Suprapubic skin (tissue), 4 donors: ENCODE data around the gene KIF4A. TPM values are rescaled to one million over a fixed set of nuclear protein-coding genes. Genes with fewer than 3 reads are reported as not detected.

Experiments
- DNase-seq, 2 donors: peaks; one replicate each; pipeline ENCODE4 v3.0.0-alpha.2; 2019; ENCODE audit warnings: low spot score in 2 of 2
- H3K27ac ChIP-seq: fragments of 200-600 bp; sonication (generic); one replicate; pipeline ENCODE4 v1.5.1; 2019
- H3K27me3 ChIP-seq: fragments of 200-600 bp; sonication (generic); one replicate; pipeline ENCODE4 v1.5.1; 2019
- H3K36me3 ChIP-seq: fragments of 200-600 bp; sonication (generic); one replicate; pipeline ENCODE4 v1.5.1; 2019
- H3K4me1 ChIP-seq: fragments of 200-600 bp; sonication (generic); one replicate; pipeline ENCODE4 v1.5.1; 2019
- H3K4me3 ChIP-seq: fragments of 200-600 bp; sonication (generic); one replicate; pipeline ENCODE4 v1.5.1; 2019; ENCODE audit warnings: mild to moderate bottlenecking
- H3K9me3 ChIP-seq: fragments of 200-600 bp; sonication (generic); one replicate; pipeline ENCODE4 v1.5.1; 2019
- EP300 ChIP-seq: sonication (generic); formaldehyde crosslinking; IDR thresholded peaks from one replicate; pipeline ENCODE4 v1.6.1; 2017; ENCODE audit warnings: antibody characterized with exemption
- POLR2A ChIP-seq, 2 donors: fragments of 450-650 bp; IDR thresholded peaks; one replicate each; pipeline ENCODE4 v1.6.1; 2017; ENCODE audit warnings: antibody characterized with exemption in 2 of 2, mild to moderate bottlenecking in 2 of 2, moderate library complexity in 2 of 2
- POLR2AphosphoS5 ChIP-seq, 3 donors: sonication (generic); formaldehyde crosslinking; IDR thresholded peaks; one replicate each; pipeline ENCODE4 v1.6.1; 2017; ENCODE audit warnings: antibody characterized with exemption in 3 of 3
- WGBS: methylation state at CpG from one replicate; pipeline ENCODE4 v1.1.5; 2018; 5-methylcytosine and 5-hydroxymethylcytosine counted together
- total RNA-seq, 4 donors: library from RNA; depleted of rRNA; stranded (reverse); fragments of >200 nt; gene quantifications; one replicate each; pipeline ENCODE4 v1.1.0, GENCODE V29; 2016
- TF ChIP-seq, protein P1 (sequence below), 2 donors: fragments of 200-600 bp in 1 of 2; fragments of 450-650 bp in 1 of 2; sonication (generic) in 1 of 2; IDR thresholded peaks; one replicate each; pipeline ENCODE4 v1.5.1; 2016 to 2019; ENCODE audit warnings: antibody characterized with exemption in 2 of 2, mild to moderate bottlenecking in 1 of 2, moderate library complexity in 1 of 2

KIF4A gene
- total RNA-seq, 4 donors from 2014 or later, result 1.4 to 2.3 (median 1.9) TPM

DNA sequence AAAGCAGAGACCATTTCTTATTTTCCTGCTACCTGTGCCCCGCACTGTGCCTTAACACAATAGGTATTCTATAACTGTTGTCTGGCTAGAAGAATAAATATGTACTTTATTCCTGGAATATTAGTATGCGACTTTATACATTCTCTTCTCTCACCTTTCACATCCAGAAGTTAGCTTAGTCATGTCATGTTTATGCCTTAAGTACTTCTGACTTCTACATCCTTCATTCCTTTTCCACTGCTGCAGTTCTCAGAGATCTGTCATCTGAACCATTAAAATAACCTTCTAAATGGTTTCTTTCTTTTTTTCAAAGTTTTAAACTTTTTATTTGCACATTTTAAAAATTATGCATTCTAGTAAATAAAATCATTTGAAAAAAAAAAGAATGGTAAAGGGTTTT, 34.4 kb downstream of the KIF4A start:
- TF ChIP-seq, protein P1, sequence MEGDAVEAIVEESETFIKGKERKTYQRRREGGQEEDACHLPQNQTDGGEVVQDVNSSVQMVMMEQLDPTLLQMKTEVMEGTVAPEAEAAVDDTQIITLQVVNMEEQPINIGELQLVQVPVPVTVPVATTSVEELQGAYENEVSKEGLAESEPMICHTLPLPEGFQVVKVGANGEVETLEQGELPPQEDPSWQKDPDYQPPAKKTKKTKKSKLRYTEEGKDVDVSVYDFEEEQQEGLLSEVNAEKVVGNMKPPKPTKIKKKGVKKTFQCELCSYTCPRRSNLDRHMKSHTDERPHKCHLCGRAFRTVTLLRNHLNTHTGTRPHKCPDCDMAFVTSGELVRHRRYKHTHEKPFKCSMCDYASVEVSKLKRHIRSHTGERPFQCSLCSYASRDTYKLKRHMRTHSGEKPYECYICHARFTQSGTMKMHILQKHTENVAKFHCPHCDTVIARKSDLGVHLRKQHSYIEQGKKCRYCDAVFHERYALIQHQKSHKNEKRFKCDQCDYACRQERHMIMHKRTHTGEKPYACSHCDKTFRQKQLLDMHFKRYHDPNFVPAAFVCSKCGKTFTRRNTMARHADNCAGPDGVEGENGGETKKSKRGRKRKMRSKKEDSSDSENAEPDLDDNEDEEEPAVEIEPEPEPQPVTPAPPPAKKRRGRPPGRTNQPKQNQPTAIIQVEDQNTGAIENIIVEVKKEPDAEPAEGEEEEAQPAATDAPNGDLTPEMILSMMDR (IDR thresholded peaks at IDR 0.05), result no peak
- no peak for TF ChIP-seq POLR2AphosphoS5 (IDR thresholded peaks at IDR 0.05)
- TF ChIP-seq EP300, result no peak
- no peak for TF ChIP-seq POLR2A (IDR thresholded peaks at IDR 0.05)
- no peak for DNase-seq
- H3K9me3 ChIP-seq, result no peaks in the 10 kb centered on the region
- no peak overlapping the region for H3K27ac ChIP-seq
- H3K27me3 ChIP-seq, result no peaks in the 10 kb centered on the region
- H3K4me1 ChIP-seq, result no peaks in the 10 kb centered on the region
- no peak overlapping the region for H3K4me3 ChIP-seq
- H3K36me3 ChIP-seq, result no peaks in the 10 kb centered on the region
- 85% methylated on average over 2 of the region's 2 CpGs for WGBS

DNA sequence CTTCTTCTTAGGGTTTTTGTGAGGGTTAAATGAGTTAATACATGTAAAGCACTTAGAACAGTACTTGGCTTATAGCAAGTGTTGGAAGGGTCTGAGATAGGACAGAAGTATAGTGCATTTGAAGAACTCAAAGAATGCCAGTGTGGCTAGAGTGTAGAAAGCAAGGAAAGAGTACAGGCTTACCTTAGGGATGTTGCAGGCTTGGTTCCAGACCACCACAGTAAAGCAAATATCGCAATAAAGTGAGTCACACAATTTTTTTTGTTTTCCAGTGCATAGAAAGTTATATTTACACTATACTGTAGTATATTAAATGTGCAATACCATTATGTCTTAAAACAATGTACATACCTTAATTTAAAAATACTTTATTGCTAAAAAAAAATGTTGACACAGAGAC, 41.3 kb downstream of the KIF4A start:
- 46% methylated on average over 1 of the region's 1 CpG for WGBS
- H3K27ac ChIP-seq, result no peak overlapping the region
- H3K36me3 ChIP-seq, result no peaks in the 10 kb centered on the region
- TF ChIP-seq POLR2A (IDR thresholded peaks at IDR 0.05) (no peak), POLR2AphosphoS5 (IDR thresholded peaks at IDR 0.05) (no peak), EP300 (no peak)
- H3K4me1 ChIP-seq, result no peaks in the 10 kb centered on the region
- no peaks in the 10 kb centered on the region for H3K9me3 ChIP-seq
- H3K4me3 ChIP-seq, result no peak overlapping the region
- no peak for DNase-seq
- no peaks in the 10 kb centered on the region for H3K27me3 ChIP-seq

DNA sequence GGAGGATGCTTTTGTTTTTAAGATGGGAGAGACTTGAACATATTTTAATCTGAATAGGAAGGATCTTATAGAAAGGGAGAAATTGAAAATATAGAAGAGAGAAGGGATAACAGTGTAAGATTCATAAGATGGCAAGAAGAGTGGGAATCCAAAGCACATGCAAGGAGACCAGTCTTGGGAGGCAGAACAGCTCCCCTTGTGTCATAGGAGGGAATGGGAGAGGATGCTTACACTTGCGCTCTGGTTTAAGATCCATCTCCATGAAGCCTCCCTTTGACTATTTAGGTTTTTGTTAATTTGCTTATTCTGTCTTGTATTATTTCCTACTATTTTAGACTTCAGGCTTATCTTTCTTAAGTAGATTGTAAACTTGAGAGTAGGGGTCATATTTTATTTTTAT, 42.7 kb downstream of the KIF4A start:
- no peak for DNase-seq
- H3K4me1 ChIP-seq, result no peaks in the 10 kb centered on the region
- H3K27ac ChIP-seq, result no peak overlapping the region
- H3K9me3 ChIP-seq, result no peaks in the 10 kb centered on the region
- H3K36me3 ChIP-seq, result no peaks in the 10 kb centered on the region
- no peak overlapping the region for H3K4me3 ChIP-seq
- no peaks in the 10 kb centered on the region for H3K27me3 ChIP-seq
- 79% methylated on average over 1 of the region's 1 CpG for WGBS
- TF ChIP-seq EP300, result no peak
- TF ChIP-seq, protein P1 (IDR thresholded peaks at IDR 0.05), result no peak
- TF ChIP-seq POLR2A (IDR thresholded peaks at IDR 0.05), result no peak
- no peak for TF ChIP-seq POLR2AphosphoS5 (IDR thresholded peaks at IDR 0.05)

DNA sequence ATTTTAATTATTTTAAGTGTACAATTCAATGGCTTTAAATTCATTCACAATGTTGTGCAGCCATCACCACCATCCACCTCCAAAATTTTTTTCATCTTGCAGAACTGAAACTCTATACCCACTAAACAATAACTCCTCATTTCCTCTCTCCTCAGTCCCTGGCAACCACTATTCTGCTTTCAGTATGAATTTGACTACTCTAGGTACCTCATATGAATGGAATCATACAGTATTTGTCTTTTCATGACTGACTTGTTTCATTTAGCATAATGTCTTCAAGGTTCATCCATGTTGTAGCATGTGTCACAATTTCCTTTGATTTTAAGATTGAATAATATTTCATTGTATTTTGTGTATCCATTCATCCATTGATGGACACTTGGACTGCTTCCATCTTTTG, 46.9 kb downstream of the KIF4A start:
- no peak for TF ChIP-seq EP300
- no peaks in the 10 kb centered on the region for H3K36me3 ChIP-seq

DNA sequence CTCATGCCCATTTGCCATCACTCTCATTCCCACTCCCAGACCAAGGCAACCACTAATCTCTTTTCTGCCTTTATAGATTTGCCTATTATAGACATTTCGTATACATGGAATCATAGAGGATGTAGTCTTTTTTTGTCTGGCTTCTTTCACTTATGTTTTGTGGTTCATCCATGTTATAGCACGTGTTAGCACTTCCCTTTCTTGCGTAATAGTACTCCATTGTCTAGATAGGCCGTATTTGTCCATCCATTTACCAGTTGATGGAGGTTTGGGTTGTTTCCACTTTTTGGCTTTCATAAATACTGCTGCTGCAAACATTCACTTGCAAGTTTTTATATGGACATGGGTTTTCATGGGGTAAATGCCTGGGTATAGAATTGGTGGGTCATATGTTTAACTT, 48.4 kb downstream of the KIF4A start:
- TF ChIP-seq POLR2A (IDR thresholded peaks at IDR 0.05), result no peak
- TF ChIP-seq, protein P1 (IDR thresholded peaks at IDR 0.05), result no peak
- TF ChIP-seq EP300, result no peak
- TF ChIP-seq POLR2AphosphoS5 (IDR thresholded peaks at IDR 0.05), result no peak
- no peaks in the 10 kb centered on the region for H3K27me3 ChIP-seq
- 70% methylated on average over 4 of the region's 4 CpGs for WGBS

More for the DNA sequence above, 46.9 kb downstream of the KIF4A start:
- Histone ChIP-seq H3K27me3 (no peaks in the 10 kb centered on the region), H3K4me3 (no peak overlapping the region), H3K4me1 (no peaks in the 10 kb centered on the region), H3K27ac (no peak overlapping the region), H3K9me3 (no peaks in the 10 kb centered on the region)
- DNase-seq, result no peak

DNA sequence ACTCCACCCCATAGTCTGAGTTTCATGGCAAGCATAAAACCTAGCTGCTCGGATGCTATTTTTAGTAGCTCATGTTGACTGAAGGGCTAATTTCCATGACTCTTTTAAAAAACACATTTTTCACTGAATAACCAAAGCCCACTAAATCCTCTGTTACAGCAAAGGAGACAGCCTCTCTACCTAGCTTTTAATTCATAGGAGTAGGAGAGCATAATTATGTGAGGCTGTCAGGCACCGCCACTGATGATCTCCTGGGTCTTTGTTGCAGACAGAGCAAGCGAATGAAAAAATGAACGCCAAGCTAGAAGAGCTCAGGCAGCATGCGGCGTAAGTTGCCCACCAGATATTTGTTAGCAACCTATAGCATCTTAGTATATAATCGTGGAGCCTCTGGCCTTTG, 53.5 kb downstream of the KIF4A start:
- Histone ChIP-seq H3K27me3 (no peaks in the 10 kb centered on the region), H3K4me1 (no peaks in the 10 kb centered on the region), H3K36me3 (no peaks in the 10 kb centered on the region), H3K9me3 (no peaks in the 10 kb centered on the region), H3K27ac (no peak overlapping the region), H3K4me3 (no peak overlapping the region)
- no peak for TF ChIP-seq POLR2A (IDR thresholded peaks at IDR 0.05)
- TF ChIP-seq, protein P1 (IDR thresholded peaks at IDR 0.05), result no peak
- no peak for TF ChIP-seq POLR2AphosphoS5 (IDR thresholded peaks at IDR 0.05)
- no peak for TF ChIP-seq EP300
- WGBS, result 85% methylated on average over 7 of the region's 7 CpGs
- no peak for DNase-seq

More for the DNA sequence above, 48.4 kb downstream of the KIF4A start:
- DNase-seq, result no peak
- no peaks in the 10 kb centered on the region for H3K36me3 ChIP-seq
- H3K27ac ChIP-seq, result no peak overlapping the region
- H3K4me3 ChIP-seq, result no peak overlapping the region
- no peaks in the 10 kb centered on the region for H3K4me1 ChIP-seq
- H3K9me3 ChIP-seq, result no peaks in the 10 kb centered on the region
